Activated CD4-positive, alpha-beta T cell treated with anti-CD3 and anti-CD28 coated beads for 48 hours (primary cell): ENCODE results near the gene FKBP3.
"Not testable (repeated sequence)": the region's sequence is repeated elsewhere in the genome, so short reads cannot be mapped to it uniquely, and the experiment has no call there.

ENCODE experiments used
- DNase-seq: peaks from one replicate; pipeline ENCODE4 v3.0.0-alpha.2; 2020

The FKBP3 gene

DNA sequence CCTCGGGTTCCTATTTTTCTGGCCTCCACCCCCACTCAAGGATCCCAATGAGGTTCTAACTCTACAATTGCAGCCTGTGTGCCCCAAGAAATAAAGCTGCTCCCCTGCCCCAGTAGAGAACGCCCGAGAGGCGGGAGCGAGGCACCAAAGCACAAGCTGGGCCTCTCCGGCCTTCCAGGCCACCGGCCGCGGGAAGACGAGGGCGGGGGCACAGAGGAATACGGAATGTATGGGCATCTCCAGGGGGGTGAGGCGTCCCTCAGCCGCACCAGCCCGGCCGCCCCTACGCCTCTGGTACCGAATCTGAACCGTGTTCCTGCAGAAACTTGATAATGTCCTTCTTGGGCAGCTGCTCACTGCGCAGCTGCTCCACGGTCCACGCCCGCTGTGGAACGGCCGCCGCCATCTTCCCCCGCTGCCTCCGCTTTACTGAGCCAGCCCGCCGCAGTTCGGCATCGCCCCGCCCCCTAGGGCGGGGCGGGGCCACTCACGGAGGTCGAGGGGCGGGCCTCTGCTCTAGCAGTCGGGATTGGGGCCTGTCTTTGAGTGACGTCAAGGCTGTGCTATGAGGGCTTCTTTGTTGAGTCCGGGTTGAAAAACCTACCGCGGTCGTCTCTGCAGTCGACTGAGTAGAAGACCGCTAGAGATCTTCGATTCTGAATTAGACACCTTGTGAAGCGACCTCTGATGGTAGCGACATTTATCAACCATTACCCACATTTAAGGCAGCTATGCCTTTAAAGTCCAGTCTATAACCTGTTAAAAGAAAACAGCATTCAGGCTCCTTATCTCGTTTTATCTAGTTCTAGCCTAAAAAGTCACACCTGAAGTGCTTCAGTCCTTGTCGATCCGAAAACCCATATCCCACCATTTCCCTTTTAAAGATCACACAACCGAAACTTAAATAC lies at the start of gene FKBP3:
Gene FKBP3 (minus strand): TSS at position 431 of the 908 bp plus-strand sequence. CDS start 25 bp downstream, at position 406.
- peak; percentile 95 for DNase-seq

- DNase-seq, result no peak
These were observed 47.5 kb upstream of the FKBP3 start for GRCh38 chr14:45181806-45182205.

DNA sequence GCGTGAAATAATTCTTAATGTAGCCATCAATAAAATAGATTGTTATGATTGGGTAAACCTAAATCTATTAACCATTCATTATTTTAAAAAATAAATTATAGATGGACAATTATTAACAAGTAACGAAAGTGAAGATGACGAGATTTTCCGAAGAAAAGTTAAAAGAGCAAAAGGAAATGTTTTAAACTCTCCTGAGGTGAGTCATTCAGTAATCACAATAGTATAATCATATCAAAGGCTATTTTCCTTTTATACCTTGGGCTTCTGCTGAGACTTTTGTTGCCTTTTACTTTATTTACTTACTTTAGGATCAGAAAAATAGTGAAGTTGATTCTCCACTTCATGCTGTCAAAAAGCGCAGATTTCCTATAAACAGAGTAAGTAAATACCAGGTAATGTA lies 47.0 kb upstream of the FKBP3 start:
- no peak for DNase-seq

DNA sequence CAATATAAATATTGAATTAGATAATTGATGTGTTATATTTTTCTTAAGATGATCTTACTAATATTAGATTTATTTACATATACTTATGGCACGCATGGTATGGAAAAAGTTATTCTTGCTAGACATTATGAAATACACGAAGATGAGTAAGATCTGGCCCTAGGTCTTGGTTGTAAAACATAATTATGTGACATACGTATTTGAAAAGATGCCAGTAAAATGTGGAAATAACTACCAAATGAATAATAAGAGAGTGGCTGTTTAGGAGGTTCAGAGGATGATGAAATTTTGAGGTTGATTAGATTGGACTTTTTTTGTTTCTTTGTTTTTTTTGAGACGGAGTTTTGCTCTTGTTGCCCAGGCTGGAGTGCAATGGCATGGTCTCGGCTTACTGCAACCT lies 42.8 kb upstream of the FKBP3 start:
- no peak for DNase-seq

GRCh38 chr14:45169906-45170305 lies 35.6 kb upstream of the FKBP3 start:
- DNase-seq, result no peak

DNA sequence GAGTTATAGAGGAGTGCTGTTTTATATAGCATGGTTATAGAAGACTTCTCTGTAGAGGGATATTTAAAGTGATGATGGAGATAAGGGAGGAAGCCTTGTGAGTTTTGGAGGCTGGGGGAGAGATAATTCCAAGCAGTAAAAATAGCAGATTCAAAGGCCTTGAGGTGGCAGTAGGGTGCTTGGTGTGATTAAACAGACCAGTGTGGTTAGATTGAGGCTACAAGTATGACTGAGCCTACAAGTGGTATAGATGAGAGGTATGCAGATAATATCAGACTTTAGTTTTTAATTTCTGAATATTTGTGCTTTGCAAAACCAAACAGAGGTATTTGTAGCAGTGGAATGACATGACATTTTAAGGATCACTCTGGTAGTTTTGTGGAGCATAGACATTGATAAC lies 21.8 kb upstream of the FKBP3 start:
- no peak for DNase-seq

DNA sequence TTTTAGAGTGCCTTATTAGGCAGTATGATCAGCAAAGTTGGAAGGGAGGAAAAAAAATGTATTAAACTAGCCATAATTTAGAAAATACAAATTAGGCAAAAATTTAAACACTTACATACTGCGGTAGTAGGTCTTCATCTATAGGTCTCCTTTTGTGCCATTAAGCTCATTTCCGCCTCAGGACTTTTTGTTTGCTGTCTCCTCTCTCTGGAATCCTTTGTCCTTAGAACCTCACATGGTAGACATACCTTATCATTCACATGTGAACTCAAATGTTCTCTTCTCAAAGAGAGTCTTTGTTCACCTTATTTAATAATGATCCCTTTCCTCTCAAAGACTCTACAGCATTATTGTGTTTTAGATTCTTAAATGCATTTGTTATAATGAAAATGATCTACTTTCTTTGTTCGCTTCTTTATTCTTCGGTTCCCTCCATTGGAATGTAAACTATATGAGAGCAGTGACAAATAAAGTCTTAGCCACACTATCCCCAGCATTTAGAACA lies 16.2 kb upstream of the FKBP3 start:
- DNase-seq, result no peak

DNA sequence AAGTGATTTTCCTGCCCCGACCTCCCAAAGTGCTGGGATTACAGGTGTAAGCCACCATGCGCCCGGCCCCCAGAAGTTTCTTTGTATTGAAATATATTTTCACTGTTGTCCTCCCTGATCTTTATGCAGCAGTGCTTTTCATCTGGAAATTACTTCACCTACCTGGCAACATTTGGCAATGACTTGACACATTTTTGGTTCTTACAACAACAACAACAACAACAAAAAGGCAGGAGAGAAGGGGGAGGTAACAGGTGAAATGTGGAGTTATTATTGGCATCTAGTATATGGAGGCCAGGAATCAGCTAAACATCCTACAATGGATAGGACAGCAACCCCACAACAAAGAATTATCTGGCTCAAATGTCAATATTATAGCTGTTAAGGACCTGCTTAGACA lies 15.3 kb upstream of the FKBP3 start:
- DNase-seq, result no peak

GRCh38 chr14:45145214-45145613 lies 10.9 kb upstream of the FKBP3 start:
- no peak for DNase-seq

- DNase-seq, result no peak
These were observed 10.4 kb upstream of the FKBP3 start for GRCh38 chr14:45144658-45145057.

- DNase-seq, result not testable (repeated sequence)
These were observed 7.8 kb upstream of the FKBP3 start for GRCh38 chr14:45142083-45142482.

GRCh38 chr14:45140661-45141187 lies 6.4 kb upstream of the FKBP3 start:
- DNase-seq, result no peak

DNA sequence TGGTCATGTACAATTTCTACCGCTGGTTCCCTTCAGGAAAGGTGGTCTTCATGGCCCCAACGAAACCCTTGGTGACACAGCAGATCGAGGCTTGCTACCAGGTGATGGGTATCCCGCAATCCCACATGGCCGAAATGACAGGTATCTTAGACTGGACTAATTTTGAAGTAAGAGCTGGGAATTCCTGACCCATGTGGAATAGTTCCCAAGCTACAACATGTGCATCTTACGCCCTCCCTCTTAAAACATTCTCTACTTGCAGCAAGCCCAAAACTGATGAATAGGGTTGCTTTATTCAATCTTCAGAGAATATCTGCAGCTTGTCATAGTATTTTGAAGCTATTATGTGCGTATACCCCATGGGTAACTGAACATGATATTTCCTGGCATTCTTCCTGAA lies 2.1 kb upstream of the FKBP3 start:
- DNase-seq, result no peak

DNA sequence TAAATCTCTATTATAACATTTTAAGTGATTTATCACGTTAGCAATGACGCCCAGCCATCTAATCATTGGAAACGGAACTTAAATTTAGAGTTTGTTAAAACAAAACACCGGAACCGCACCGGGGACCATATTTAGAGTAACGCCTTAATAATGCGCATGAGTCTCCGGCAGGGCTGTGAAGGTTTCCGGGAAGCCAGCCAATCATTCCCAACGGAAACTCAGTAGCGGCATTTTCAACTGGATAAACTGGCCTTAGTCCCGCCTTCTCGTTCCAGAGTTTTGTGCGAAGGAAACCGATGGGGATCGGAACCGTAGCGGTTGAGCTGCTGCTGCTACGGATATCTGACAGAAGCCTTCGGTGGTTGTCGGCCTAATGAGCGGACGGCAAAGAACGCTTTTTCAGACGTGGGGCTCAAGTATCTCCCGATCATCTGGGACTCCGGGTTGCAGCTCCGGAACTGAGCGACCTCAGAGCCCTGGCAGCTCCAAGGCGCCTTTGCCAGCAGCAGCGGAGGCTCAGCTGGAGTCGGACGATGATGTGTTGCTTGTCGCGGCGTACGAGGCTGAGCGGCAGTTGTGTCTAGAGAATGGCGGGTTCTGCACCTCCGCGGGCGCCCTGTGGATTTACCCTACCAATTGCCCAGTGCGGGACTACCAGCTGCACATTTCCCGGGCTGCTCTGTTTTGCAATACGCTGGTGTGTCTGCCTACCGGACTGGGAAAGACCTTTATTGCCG lies 1.5 kb upstream of the FKBP3 start, which contains the start of gene FANCM:
Gene FANCM (plus strand): TSS at position 272 of the 737 bp plus-strand sequence. CDS start 102 bp downstream, at position 374.
- peak; percentile 90 for DNase-seq

GRCh38 chr14:45135156-45135555 lies 875 bp upstream of the FKBP3 start:
- no peak for DNase-seq

- no peak for DNase-seq
These were observed 614 bp downstream of the FKBP3 start for GRCh38 chr14:45133683-45134050.

- no peak for DNase-seq
These were observed 5.2 kb downstream of the FKBP3 start for GRCh38 chr14:45128963-45129629.

DNA sequence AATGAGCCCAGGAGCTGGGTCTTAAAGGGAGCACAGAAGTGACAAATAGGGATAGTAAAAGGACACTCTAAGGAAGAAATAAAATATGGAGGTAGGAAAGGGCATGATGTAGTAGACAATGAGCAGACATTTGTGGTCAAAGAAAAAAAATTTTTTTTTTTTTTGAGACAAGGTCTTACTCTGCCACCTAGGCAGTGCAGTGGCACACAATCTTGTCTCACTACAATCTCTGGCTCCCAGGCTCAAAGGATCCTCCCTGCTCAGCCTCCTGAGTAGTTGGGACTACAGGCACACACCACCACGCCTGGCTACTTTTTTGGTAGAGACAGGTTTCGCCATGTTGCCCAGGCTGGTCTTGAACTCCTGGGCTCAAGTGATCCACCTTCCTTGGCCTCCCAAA lies 8.5 kb downstream of the FKBP3 start:
- no peak for DNase-seq

DNA sequence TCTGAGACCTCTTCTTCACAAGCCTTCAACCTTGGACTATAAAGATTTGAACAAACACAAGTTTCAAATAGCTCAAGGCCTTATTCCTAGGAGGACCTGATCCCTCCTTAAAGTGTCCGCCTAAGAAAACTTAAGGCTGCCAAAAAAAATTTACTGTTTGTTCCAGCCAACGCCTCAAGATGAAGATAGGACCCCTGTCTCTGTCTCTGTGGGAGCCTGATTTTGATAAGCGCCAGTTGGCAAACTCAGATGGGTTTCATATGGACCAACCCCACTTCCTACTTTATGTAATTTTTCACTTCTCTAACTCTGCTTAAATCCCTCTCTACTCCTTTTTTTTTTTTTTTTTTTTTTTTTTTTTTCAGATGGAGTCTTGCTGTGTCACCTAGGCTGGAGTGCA lies 11.0 kb downstream of the FKBP3 start:
- DNase-seq, result no peak

GRCh38 chr14:45120096-45120495 lies 14.2 kb downstream of the FKBP3 start:
- no peak for DNase-seq

GRCh38 chr14:45118594-45118993 lies 15.7 kb downstream of the FKBP3 start:
- DNase-seq, result no peak

DNA sequence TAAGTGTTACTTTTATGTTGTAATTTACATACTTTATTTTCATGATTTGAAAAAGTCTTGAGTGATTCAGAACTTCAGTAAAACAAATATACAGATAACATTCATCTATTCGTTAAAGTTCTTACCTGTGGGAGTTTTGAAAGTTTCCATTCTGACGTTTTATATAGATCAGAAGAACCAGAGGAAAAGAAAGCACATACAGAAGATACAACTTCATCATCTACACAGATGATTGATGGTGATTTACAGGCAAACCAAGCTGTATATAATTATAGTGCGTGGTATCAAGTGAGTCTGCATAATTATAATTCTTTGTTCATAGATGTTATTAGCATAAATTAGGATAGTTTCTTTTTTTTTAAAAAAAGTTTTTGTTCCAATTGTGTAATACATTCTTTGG lies 20.0 kb downstream of the FKBP3 start:
- DNase-seq, result no peak
